Epithelial cell of prostate (primary cell): Measurements from ENCODE around the gene TMCC1.
"Not testable (repeated sequence)": the region's sequence is repeated elsewhere in the genome, so short reads cannot be mapped to it uniquely, and the experiment has no call there.

Source experiments
- DNase-seq: peaks from one replicate; pipeline ENCODE4 v3.0.0-alpha.2; 2011; ENCODE audit warnings: low read depth, low spot score
- H3K27ac ChIP-seq: fragments of 450-650 bp; 2 replicates; pipeline ENCODE4 v1.5.1; 2017; ENCODE audit warnings: mild to moderate bottlenecking

Gene TMCC1

GRCh38 chr3:129793319-129793718 is 100.2 kb downstream of the TMCC1 start:
- no peak for DNase-seq
- peak overlapping the region; percentile 100 for H3K27ac ChIP-seq

- H3K27ac ChIP-seq: no peak overlapping the region
- DNase-seq: no peak
Observed at GRCh38 chr3:129783470-129783869, 110.0 kb downstream of the TMCC1 start.

GRCh38 chr3:129778871-129779270 is 114.6 kb downstream of the TMCC1 start:
- no peak for DNase-seq
- no peak overlapping the region for H3K27ac ChIP-seq

GRCh38 chr3:129777806-129778205 is 115.7 kb downstream of the TMCC1 start:
- no peak for DNase-seq
- no peak overlapping the region for H3K27ac ChIP-seq

GRCh38 chr3:129775870-129776269 is 117.6 kb downstream of the TMCC1 start:
- no peak overlapping the region for H3K27ac ChIP-seq

GRCh38 chr3:129773691-129774663 is 119.5 kb downstream of the TMCC1 start:
- H3K27ac ChIP-seq: no peak overlapping the region
- no peak for DNase-seq

More at GRCh38 chr3:129775870-129776269, 117.6 kb downstream of the TMCC1 start:
- no peak for DNase-seq

- H3K27ac ChIP-seq: no peak overlapping the region
- DNase-seq: no peak
Observed at GRCh38 chr3:129770604-129771003, 122.9 kb downstream of the TMCC1 start.

- no peak for DNase-seq
Observed at GRCh38 chr3:129769616-129770015, 123.9 kb downstream of the TMCC1 start.

GRCh38 chr3:129768728-129769127 is 124.8 kb downstream of the TMCC1 start:
- no peak overlapping the region for H3K27ac ChIP-seq
- DNase-seq: no peak

More at GRCh38 chr3:129769616-129770015, 123.9 kb downstream of the TMCC1 start:
- no peak overlapping the region for H3K27ac ChIP-seq

GRCh38 chr3:129766135-129766534 is 127.4 kb downstream of the TMCC1 start:
- H3K27ac ChIP-seq: no peak overlapping the region
- DNase-seq: no peak

GRCh38 chr3:129764090-129764489 is 129.4 kb downstream of the TMCC1 start:
- no peak overlapping the region for H3K27ac ChIP-seq
- DNase-seq: no peak

- H3K27ac ChIP-seq: no peak overlapping the region
- no peak for DNase-seq
Observed at GRCh38 chr3:129758785-129759320, 134.7 kb downstream of the TMCC1 start.

GRCh38 chr3:129758306-129758705 is 135.2 kb downstream of the TMCC1 start:
- H3K27ac ChIP-seq: no peak overlapping the region
- DNase-seq: no peak

GRCh38 chr3:129756871-129757270 is 136.6 kb downstream of the TMCC1 start:
- DNase-seq: no peak
- H3K27ac ChIP-seq: no peak overlapping the region

- peak overlapping the region; percentile 2 for H3K27ac ChIP-seq
- not testable (repeated sequence) for DNase-seq
Observed at GRCh38 chr3:129751105-129751504, 142.4 kb downstream of the TMCC1 start.

GRCh38 chr3:129749692-129750091 is 143.8 kb downstream of the TMCC1 start:
- no peak for DNase-seq

GRCh38 chr3:129747992-129748391 is 145.5 kb downstream of the TMCC1 start:
- DNase-seq: no peak
- H3K27ac ChIP-seq: no peak overlapping the region

More at GRCh38 chr3:129749692-129750091, 143.8 kb downstream of the TMCC1 start:
- H3K27ac ChIP-seq: peak overlapping the region; percentile 26

GRCh38 chr3:129747136-129747535 is 146.4 kb downstream of the TMCC1 start:
- H3K27ac ChIP-seq: no peak overlapping the region
- DNase-seq: no peak

GRCh38 chr3:129746629-129747028 is 146.9 kb downstream of the TMCC1 start:
- no peak overlapping the region for H3K27ac ChIP-seq
- no peak for DNase-seq

GRCh38 chr3:129745253-129745652 is 148.3 kb downstream of the TMCC1 start:
- H3K27ac ChIP-seq: no peak overlapping the region
- no peak for DNase-seq

GRCh38 chr3:129741794-129742193 is 151.7 kb downstream of the TMCC1 start:
- no peak overlapping the region for H3K27ac ChIP-seq
- no peak for DNase-seq
